Brain microvascular endothelial cell (primary cell): Measurements from ENCODE around the gene KCTD20.

Experiments
- DNase-seq: peaks from one replicate; pipeline ENCODE4 v3.0.0-alpha.2; 2020
- H3K27ac ChIP-seq: fragments of 250-450 bp; sonication (Bioruptor Pico); 2 replicates; pipeline ENCODE4 v1.5.1; 2020; ENCODE audit warnings: mild to moderate bottlenecking, moderate library complexity
- H3K27me3 ChIP-seq: fragments of 250-450 bp; sonication (Bioruptor Pico); replicated peaks from 2 replicates; pipeline ENCODE4 v1.5.1; 2020; ENCODE audit warnings: mild to moderate bottlenecking
- H3K36me3 ChIP-seq: fragments of 250-450 bp; sonication (Bioruptor Pico); replicated peaks from 2 replicates; pipeline ENCODE4 v1.5.1; 2020; ENCODE audit warnings: mild to moderate bottlenecking
- H3K4me3 ChIP-seq: 2 replicates; pipeline ENCODE4 v1.5.1; 2011; ENCODE audit warnings: low read depth, mild to moderate bottlenecking, control low read depth, low read length, moderate library complexity
- in situ Hi-C: cut with HindIII; loops from 2 replicates; pipeline ENCODE4 v1.10.0; 2017; ENCODE audit warnings: low sequenced_read_pairs, low pct_ligation_motif_present
- TF ChIP-seq, protein P1 (sequence below): IDR thresholded peaks from 2 replicates; pipeline ENCODE4 v1.5.1; 2011; ENCODE audit warnings: low read depth, mild to moderate bottlenecking, moderate library complexity, low read length, control low read depth, inconsistent platforms; ENCODE audit errors: missing control alignments

KCTD20 gene

DNA sequence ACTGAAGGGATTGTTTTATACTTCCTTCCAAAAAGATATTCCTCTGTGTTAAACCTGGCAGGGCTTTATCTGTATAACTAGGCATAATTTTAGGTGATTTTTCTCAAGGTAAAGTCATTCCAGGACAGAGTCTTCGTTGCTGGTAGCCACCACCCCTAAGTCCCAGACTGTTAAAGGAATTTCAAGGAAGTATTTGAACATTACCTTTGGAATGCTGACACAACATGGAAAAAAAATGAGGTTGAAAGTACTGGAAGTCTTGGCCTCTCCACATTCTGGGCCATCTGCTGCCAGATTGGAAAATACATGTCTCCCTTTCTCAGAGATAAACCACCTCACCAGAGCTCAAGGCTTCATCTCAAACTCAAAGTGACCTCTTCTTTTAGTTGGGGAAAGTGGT lies 28.3 kb upstream of the KCTD20 start:
- TF ChIP-seq, protein P1, sequence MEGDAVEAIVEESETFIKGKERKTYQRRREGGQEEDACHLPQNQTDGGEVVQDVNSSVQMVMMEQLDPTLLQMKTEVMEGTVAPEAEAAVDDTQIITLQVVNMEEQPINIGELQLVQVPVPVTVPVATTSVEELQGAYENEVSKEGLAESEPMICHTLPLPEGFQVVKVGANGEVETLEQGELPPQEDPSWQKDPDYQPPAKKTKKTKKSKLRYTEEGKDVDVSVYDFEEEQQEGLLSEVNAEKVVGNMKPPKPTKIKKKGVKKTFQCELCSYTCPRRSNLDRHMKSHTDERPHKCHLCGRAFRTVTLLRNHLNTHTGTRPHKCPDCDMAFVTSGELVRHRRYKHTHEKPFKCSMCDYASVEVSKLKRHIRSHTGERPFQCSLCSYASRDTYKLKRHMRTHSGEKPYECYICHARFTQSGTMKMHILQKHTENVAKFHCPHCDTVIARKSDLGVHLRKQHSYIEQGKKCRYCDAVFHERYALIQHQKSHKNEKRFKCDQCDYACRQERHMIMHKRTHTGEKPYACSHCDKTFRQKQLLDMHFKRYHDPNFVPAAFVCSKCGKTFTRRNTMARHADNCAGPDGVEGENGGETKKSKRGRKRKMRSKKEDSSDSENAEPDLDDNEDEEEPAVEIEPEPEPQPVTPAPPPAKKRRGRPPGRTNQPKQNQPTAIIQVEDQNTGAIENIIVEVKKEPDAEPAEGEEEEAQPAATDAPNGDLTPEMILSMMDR: no peak
- no peak for DNase-seq
- in situ Hi-C loops: no loop called here

DNA sequence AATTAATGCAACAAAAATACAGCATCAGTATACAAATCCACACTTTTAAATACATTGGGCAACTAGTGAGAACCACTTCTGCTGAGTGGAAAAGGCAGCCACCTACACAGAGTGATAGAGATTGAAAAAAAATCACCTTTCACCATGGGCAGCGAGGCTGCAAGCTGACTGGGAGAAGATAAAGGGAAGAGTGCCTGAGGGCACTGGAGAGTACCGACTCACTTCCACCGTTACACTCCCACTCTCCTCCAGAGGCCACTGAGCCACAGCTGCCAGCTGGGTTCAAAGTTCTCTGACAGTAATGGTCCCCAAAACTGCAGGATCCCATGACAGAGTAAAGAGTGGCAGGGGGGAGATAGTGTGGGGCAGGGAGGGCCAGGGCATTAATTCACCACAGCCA lies 24.2 kb upstream of the KCTD20 start:
- Histone ChIP-seq H3K4me3 (no peak overlapping the region), H3K27me3 (no peaks in the 10 kb centered on the region), H3K36me3 (no peaks in the 10 kb centered on the region), H3K27ac (no peak overlapping the region)
- in situ Hi-C loops: no loop called here
- TF ChIP-seq, protein P1: no peak
- DNase-seq: no peak

More for the DNA sequence above, 28.3 kb upstream of the KCTD20 start:
- no peak overlapping the region for H3K4me3 ChIP-seq
- no peaks in the 10 kb centered on the region for H3K27me3 ChIP-seq
- no peaks in the 10 kb centered on the region for H3K36me3 ChIP-seq
- H3K27ac ChIP-seq: no peak overlapping the region

DNA sequence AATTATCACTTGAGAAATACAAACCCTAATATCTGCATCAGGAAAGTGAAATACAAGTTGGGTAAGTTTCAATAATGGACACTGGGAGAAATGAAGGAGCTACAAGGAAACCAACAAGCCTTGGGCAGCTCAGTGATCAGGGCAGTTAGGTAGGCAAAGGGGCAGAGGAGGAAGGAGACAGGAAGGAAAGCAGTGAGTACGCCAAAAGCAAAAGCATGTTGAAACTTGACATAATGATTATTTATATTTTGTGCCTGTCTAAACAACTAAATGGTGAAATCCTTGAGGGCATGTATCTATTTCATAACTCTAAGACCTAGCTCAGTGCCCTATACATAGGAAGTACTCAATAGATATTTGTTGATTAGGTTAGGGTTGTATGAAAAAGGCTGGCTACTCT lies 23.5 kb upstream of the KCTD20 start:
- in situ Hi-C loops: no loop called here
- no peak for DNase-seq
- H3K27me3 ChIP-seq: no peaks in the 10 kb centered on the region
- TF ChIP-seq, protein P1: no peak
- H3K4me3 ChIP-seq: no peak overlapping the region
- no peaks in the 10 kb centered on the region for H3K36me3 ChIP-seq
- no peak overlapping the region for H3K27ac ChIP-seq

DNA sequence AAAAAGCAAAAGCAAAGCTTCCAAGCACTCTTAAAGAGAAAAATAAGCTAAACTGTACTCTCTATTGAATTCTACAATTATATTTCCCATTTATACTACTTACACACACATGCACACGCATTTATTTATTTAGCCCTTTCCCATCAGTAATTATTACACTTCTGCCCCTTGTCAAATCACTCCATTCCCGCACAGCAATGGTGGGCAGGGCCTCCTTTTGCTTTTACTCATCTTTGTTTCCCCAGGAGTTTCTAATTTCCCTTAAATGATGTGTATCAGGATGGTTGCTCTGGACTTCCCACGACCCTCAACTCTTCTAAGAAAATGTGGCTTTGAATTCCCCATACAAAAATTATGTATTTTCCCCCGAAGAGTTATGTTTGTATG lies 20.1 kb upstream of the KCTD20 start:
- in situ Hi-C loops: no loop called here
- no peak for DNase-seq
- Histone ChIP-seq H3K4me3 (peak overlapping the region; percentile 68), H3K36me3 (no peaks in the 10 kb centered on the region), H3K27ac (peak overlapping the region; percentile 34), H3K27me3 (no peaks in the 10 kb centered on the region)
- TF ChIP-seq, protein P1: no peak

DNA sequence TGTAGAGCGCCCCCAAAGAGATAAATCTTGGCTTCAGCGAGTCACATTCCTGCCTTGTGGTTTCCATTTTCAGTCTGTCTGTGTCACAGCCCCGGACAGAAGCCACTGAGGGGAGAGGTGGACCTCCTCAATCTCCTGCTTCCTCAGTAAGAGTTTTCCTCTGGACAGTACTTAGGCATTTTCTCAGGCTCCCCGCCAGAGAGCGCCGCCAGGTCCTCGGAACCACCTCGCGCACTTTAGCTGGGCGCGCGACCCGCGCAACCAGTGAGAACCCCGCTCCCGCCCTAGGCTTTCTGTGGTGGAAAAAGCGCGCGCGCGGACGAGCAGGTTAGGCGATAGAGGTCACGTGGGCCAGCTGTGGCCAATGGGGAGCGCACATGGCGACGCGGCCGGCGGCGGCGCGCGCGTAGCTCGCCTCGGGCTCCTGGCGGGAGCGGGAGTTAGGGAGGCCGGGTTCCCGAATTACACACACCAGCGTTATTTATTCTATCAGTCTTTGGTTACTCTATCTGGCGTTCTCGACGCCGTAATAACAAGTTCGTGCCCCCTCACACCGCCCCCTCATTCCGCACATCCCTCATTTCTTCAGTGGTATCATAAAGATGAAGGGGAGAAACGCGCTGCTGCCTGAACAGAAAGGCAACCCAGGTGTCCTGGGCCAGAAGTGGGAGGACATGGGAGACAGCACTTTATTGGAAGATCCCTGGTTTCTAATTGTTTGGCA lies 19.5 kb upstream of the KCTD20 start:
- DNase-seq: peak; percentile 98
- in situ Hi-C loops: no loop called here
- Histone ChIP-seq H3K36me3 (no peaks in the 10 kb centered on the region), H3K27me3 (no peaks in the 10 kb centered on the region), H3K27ac (peak overlapping the region; percentile 34), H3K4me3 (peak overlapping the region; percentile 68)
- TF ChIP-seq, protein P1: peak; percentile 82

DNA sequence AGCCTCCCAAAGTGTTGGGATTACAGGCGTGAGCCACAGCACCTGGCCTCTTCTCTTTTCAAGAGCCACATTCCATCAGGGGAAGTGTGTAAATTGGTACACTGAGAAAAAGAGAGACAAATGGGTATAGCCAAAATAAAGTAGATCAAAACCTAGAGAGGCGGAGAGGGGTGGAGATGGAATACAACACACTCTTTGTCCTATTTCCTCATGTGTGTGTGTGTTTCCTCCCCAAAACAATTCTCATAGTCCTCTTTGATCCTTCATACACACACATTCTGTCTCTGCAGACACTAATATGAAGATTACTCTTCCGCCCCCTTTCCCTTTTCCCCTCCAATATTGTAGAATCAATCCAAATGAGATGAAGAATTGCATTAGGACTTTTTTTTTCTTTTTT lies 16.2 kb upstream of the KCTD20 start:
- H3K4me3 ChIP-seq: no peak overlapping the region
- in situ Hi-C loops: no loop called here
- TF ChIP-seq, protein P1: no peak
- no peak for DNase-seq
- no peaks in the 10 kb centered on the region for H3K36me3 ChIP-seq
- no peaks in the 10 kb centered on the region for H3K27me3 ChIP-seq
- no peak overlapping the region for H3K27ac ChIP-seq
